GM19452 (cell line): ENCODE measurements around the gene NID1.
"Not testable (repeated sequence)": the region's sequence is repeated elsewhere in the genome, so short reads cannot be mapped to it uniquely, and the experiment has no call there.

Experiments
- ATAC-seq: cut with Tn5 transposase; IDR thresholded peaks from one replicate; pipeline ENCODE4 v1.9.1; 2021; ENCODE audit not compliant: unreplicated experiment

The NID1 gene

GRCh38 chr1:236033336-236033735 is 31.6 kb downstream of the NID1 start:
- no peak for ATAC-seq

- ATAC-seq: no peak
Observed at GRCh38 chr1:236030534-236030933, 34.4 kb downstream of the NID1 start.

GRCh38 chr1:236029428-236029940 is 35.4 kb downstream of the NID1 start:
- no peak for ATAC-seq

- ATAC-seq: no peak
Observed at GRCh38 chr1:236027104-236027503, 37.8 kb downstream of the NID1 start.

GRCh38 chr1:236025836-236026235 is 39.1 kb downstream of the NID1 start:
- no peak for ATAC-seq

- no peak for ATAC-seq
Observed at GRCh38 chr1:236024641-236025040, 40.2 kb downstream of the NID1 start.

GRCh38 chr1:236023926-236024565 is 40.8 kb downstream of the NID1 start:
- ATAC-seq: no peak

GRCh38 chr1:236021424-236022135 is 43.3 kb downstream of the NID1 start:
- no peak for ATAC-seq

GRCh38 chr1:236020359-236021219 is 44.3 kb downstream of the NID1 start:
- no peak for ATAC-seq

- no peak for ATAC-seq
Observed at GRCh38 chr1:236018885-236019453, 45.9 kb downstream of the NID1 start.

GRCh38 chr1:236016782-236017400 is 48.0 kb downstream of the NID1 start:
- no peak for ATAC-seq

- ATAC-seq: no peak
Observed at GRCh38 chr1:236016083-236016482, 48.8 kb downstream of the NID1 start.

- ATAC-seq: no peak
Observed at GRCh38 chr1:236015539-236015938, 49.4 kb downstream of the NID1 start.

GRCh38 chr1:236013330-236013729 is 51.6 kb downstream of the NID1 start:
- ATAC-seq: no peak

GRCh38 chr1:236011641-236012040 is 53.2 kb downstream of the NID1 start:
- no peak for ATAC-seq

- no peak for ATAC-seq
Observed at GRCh38 chr1:236010443-236010842, 54.4 kb downstream of the NID1 start.

- ATAC-seq: no peak
Observed at GRCh38 chr1:236009857-236010256, 55.0 kb downstream of the NID1 start.

GRCh38 chr1:236009191-236009590 is 55.7 kb downstream of the NID1 start:
- no peak for ATAC-seq

- no peak for ATAC-seq
Observed at GRCh38 chr1:236007781-236008180, 57.1 kb downstream of the NID1 start.

- ATAC-seq: not testable (repeated sequence)
Observed at GRCh38 chr1:236003058-236003457, 61.8 kb downstream of the NID1 start.

- no peak for ATAC-seq
Observed at GRCh38 chr1:236002572-236002971, 62.3 kb downstream of the NID1 start.
